IMR-90 (cell line): ENCODE measurements around the gene SH3RF3. TPM values are rescaled to one million over a fixed set of nuclear protein-coding genes. Genes with fewer than 3 reads are reported as not detected.
A peak's percentile ranks its signal among the peaks of the same experiment; 100 is the strongest.

Experiments used
- ATAC-seq: fragments of 200-7000 bp; cut with Tn5 transposase; 2 replicates; pipeline ENCODE4 v1.9.1; 2020; ENCODE audit warnings: low read depth, mild to moderate bottlenecking, moderate library complexity
- BruUV-seq: library from RNA; stranded (reverse); fragments of 400-500 nt; replicated peaks from 2 replicates; lab custom pipeline; 2021; lab: Mats Ljungman, UMichigan
- CTCF ChIA-PET: fragments of 300-600 bp; formaldehyde crosslinking; extraction: SDS; loops from one replicate; lab custom pipeline; 2021; ENCODE audit warnings: antibody characterized with exemption; lab: Yijun Ruan, JAX
- POLR2A ChIA-PET: fragments of 300-600 bp; sonication (Branson Sonifier 250); formaldehyde crosslinking; loops from one replicate; lab custom pipeline; 2022; ENCODE audit warnings: antibody characterized with exemption; ENCODE audit not compliant: unreplicated experiment; lab: Charles Lee
- DNase-seq: peaks from one replicate; pipeline ENCODE4 v3.0.0; 2013
- H2AFZ ChIP-seq: replicated peaks from 2 replicates; pipeline ENCODE3; 2013; ENCODE audit warnings: low read length, mild to moderate bottlenecking; ENCODE audit not compliant: poor library complexity
- H2AK5ac ChIP-seq: 2 replicates; pipeline ENCODE4 v1.6.1; 2013; ENCODE audit warnings: low read depth, low read length, inconsistent platforms
- H2AK9ac ChIP-seq: replicated peaks from 2 replicates; pipeline ENCODE3; 2013; ENCODE audit warnings: mild to moderate bottlenecking, low read depth, low read length, moderate library complexity; ENCODE audit not compliant: poor library complexity
- H2BK120ac ChIP-seq: 2 replicates; pipeline ENCODE4 v1.6.1; 2013; ENCODE audit warnings: low read depth, low read length, inconsistent platforms
- H2BK15ac ChIP-seq: 3 replicates; pipeline ENCODE4 v1.6.1; 2013; ENCODE audit warnings: low read depth, low read length, inconsistent platforms
- H2BK20ac ChIP-seq: 2 replicates; pipeline ENCODE4 v1.6.1; 2013; ENCODE audit warnings: low read depth, mild to moderate bottlenecking, inconsistent platforms, low read length, moderate library complexity
- H2BK5ac ChIP-seq: 2 replicates; pipeline ENCODE4 v1.6.1; 2013; ENCODE audit warnings: mild to moderate bottlenecking, low read depth, low read length, inconsistent platforms; ENCODE audit not compliant: poor library complexity, severe bottlenecking
- H3K14ac ChIP-seq: replicated peaks from 2 replicates; pipeline ENCODE4 v1.6.1; 2013; ENCODE audit warnings: low read depth, low read length, inconsistent platforms
- H3K18ac ChIP-seq: 2 replicates; pipeline ENCODE4 v1.6.1; 2013; ENCODE audit warnings: low read depth, low read length, control low read depth
- H3K23ac ChIP-seq: 2 replicates; pipeline ENCODE4 v1.6.1; 2013; ENCODE audit warnings: low read depth, low read length, inconsistent platforms
- H3K27ac ChIP-seq: 2 replicates; pipeline ENCODE4 v1.5.1; 2013; ENCODE audit warnings: mild to moderate bottlenecking, control low read depth, low read length; ENCODE audit not compliant: insufficient read depth
- H3K27me3 ChIP-seq: 2 replicates; pipeline ENCODE4 v1.6.1; 2013; ENCODE audit warnings: low read length; ENCODE audit not compliant: control insufficient read depth, insufficient read depth
- H3K36me3 ChIP-seq: 2 replicates; pipeline ENCODE4 v1.6.1; 2013; ENCODE audit warnings: low read length, mixed read lengths; ENCODE audit not compliant: control insufficient read depth, insufficient read depth
- H3K4ac ChIP-seq: 2 replicates; pipeline ENCODE4 v1.6.1; 2013; ENCODE audit warnings: low read depth, low read length, inconsistent platforms
- H3K4me1 ChIP-seq: 2 replicates; pipeline ENCODE4 v1.6.1; 2013; ENCODE audit warnings: low read length, mixed read lengths; ENCODE audit not compliant: control insufficient read depth, insufficient read depth
- H3K4me2 ChIP-seq: 2 replicates; pipeline ENCODE4 v1.6.1; 2013; ENCODE audit warnings: low read depth, mild to moderate bottlenecking, control low read depth, low read length, moderate library complexity
- H3K4me3 ChIP-seq: 2 replicates; pipeline ENCODE4 v1.5.1; 2013; ENCODE audit warnings: low read depth, mild to moderate bottlenecking, control low read depth, low read length, moderate library complexity; ENCODE audit not compliant: insufficient read depth
- H3K56ac ChIP-seq: 2 replicates; pipeline ENCODE4 v1.6.1; 2013; ENCODE audit warnings: low read length, inconsistent platforms; ENCODE audit not compliant: insufficient read depth; ENCODE audit errors: extremely low read depth
- H3K79me1 ChIP-seq, 2 experiments: 2 replicates each; pipeline ENCODE4 v1.6.1; 2013; ENCODE audit warnings: low read length in 2 of 2, inconsistent platforms in 1 of 2, low read depth in 1 of 2
- H3K9ac ChIP-seq: 2 replicates; pipeline ENCODE4 v1.6.1; 2013; ENCODE audit warnings: low read depth, low read length, control low read depth
- H3K9me1 ChIP-seq: 2 replicates; pipeline ENCODE4 v1.6.1; 2013; ENCODE audit warnings: low read length, inconsistent platforms; ENCODE audit not compliant: insufficient read depth
- H3K9me3 ChIP-seq: 2 replicates; pipeline ENCODE4 v1.6.1; 2013; ENCODE audit warnings: low read length; ENCODE audit not compliant: control insufficient read depth, insufficient read depth
- H4K20me1 ChIP-seq: 2 replicates; pipeline ENCODE4 v1.6.1; 2013; ENCODE audit warnings: low read length, inconsistent platforms; ENCODE audit not compliant: insufficient read depth
- H4K5ac ChIP-seq: 2 replicates; pipeline ENCODE4 v1.6.1; 2013; ENCODE audit warnings: mild to moderate bottlenecking, low read depth, low read length, control low read depth
- H4K8ac ChIP-seq, 2 experiments: 2 replicates each; pipeline ENCODE4 v1.6.1; 2013; ENCODE audit warnings: low read depth in 2 of 2, low read length in 2 of 2, control low read depth in 1 of 2, inconsistent platforms in 1 of 2
- H4K91ac ChIP-seq: 2 replicates; pipeline ENCODE4 v1.6.1; 2013; ENCODE audit warnings: low read depth, low read length, inconsistent platforms; ENCODE audit not compliant: insufficient read depth
- BHLHE40 ChIP-seq: fragments of 150-350 bp; IDR thresholded peaks from 2 replicates; pipeline ENCODE4 v1.6.1; 2016; ENCODE audit warnings: mild to moderate bottlenecking, low read depth, low read length
- CEBPB ChIP-seq: IDR thresholded peaks from 2 replicates; pipeline ENCODE4 v1.6.1; 2012; ENCODE audit warnings: low read depth, low read length, improper control_type of control experiment
- FOS ChIP-seq: fragments of 150-350 bp; IDR thresholded peaks from 2 replicates; pipeline ENCODE4 v1.6.1; 2016; ENCODE audit warnings: low read depth, low read length
- MAFK ChIP-seq: IDR thresholded peaks from 2 replicates; pipeline ENCODE4 v1.6.1; 2012; ENCODE audit warnings: low read depth, low read length, improper control_type of control experiment
- MXI1 ChIP-seq: IDR thresholded peaks from 2 replicates; pipeline ENCODE4 v1.6.1; 2012; ENCODE audit warnings: low read depth, mild to moderate bottlenecking, low read length, moderate library complexity, borderline replicate concordance
- NFE2L2 ChIP-seq: fragments of 150-350 bp; IDR thresholded peaks from 2 replicates; pipeline ENCODE4 v1.6.1; 2016; ENCODE audit warnings: low read depth, mild to moderate bottlenecking, low read length
- POLR2A ChIP-seq: IDR thresholded peaks from 2 replicates; pipeline ENCODE4 v1.6.1; 2012; ENCODE audit warnings: mild to moderate bottlenecking, low read depth, low read length
- RAD21 ChIP-seq: IDR thresholded peaks from 2 replicates; pipeline ENCODE4 v1.6.1; 2012; ENCODE audit warnings: low read length, improper control_type of control experiment
- RFX5 ChIP-seq: IDR thresholded peaks from 2 replicates; pipeline ENCODE4 v1.8.0; 2012; ENCODE audit warnings: low read depth, mild to moderate bottlenecking, low read length, moderate library complexity
- SMC3 ChIP-seq: fragments of 150-350 bp; IDR thresholded peaks from 2 replicates; pipeline ENCODE4 v1.6.1; 2016; ENCODE audit warnings: low read depth, mild to moderate bottlenecking, antibody characterized with exemption, low read length, moderate library complexity
- WGBS, 2 experiments: methylation state at CpG; one replicate each; pipeline versions ENCODE4 v1.1.5 to v1.1.7; 2013; ENCODE audit warnings: missing lambda C conversion rate in 2 of 2; ENCODE audit not compliant: insufficient read length in 1 of 2; ENCODE audit errors: extremely low coverage in 2 of 2; 5-methylcytosine and 5-hydroxymethylcytosine counted together
- dilution Hi-C: fragments of 300-500 bp; cut with HindIII; formaldehyde crosslinking; loops from one replicate; pipeline ENCODE4 v1.14.3; 2018; ENCODE audit warnings: low sequenced_read_pairs; ENCODE audit not compliant: unreplicated experiment
- in situ Hi-C: fragments of 300-500 bp; cut with MboI; formaldehyde crosslinking; loops from 3 replicates; pipeline ENCODE4 v1.14.3; 2019; ENCODE audit warnings: low sequenced_read_pairs, inconsistent platforms, mixed read lengths
- intact Hi-C: fragments of 100-400 bp; cut with micrococcal nuclease; formaldehyde crosslinking; loops from 2 replicates; pipeline ENCODE4 v1.10.0; 2022
- polyA plus RNA-seq, 3 experiments: library from polyadenylated mRNA; depleted of rRNA; stranded (reverse); fragments of >200 nt; gene quantifications; 2 replicates each; pipeline ENCODE4 v1.2.3, GENCODE V29; 2012; ENCODE audit warnings: low replicate concordance in 1 of 3
- total RNA-seq: library from RNA; depleted of rRNA; stranded (reverse); fragments of >200 nt; gene quantifications from 2 replicates; pipeline ENCODE4 v1.2.3, GENCODE V29; 2012

SH3RF3 gene
- total and polyA plus RNA-seq, 2 of the 4 experiments (the other 2 are of a cell fraction): 3.4 to 5.3 TPM

DNA sequence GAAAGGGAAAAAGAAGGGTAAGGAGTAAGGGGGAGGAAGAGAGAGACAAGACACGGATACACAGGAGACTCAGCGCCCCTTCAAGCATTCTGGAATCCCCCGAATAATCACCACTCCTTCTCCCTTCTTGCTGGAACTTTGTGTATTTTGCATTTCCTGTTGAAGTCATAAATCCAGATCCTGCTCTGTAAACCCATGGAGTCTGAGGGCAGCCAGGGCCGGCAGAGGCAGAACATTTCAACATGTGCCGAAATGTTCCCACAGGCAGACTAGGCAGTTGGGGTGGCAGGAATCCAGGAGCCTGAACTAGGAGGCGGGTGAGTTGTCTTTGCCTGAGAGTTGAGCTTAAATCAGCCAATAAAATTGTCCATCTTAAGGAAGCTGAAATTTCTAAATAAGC lies 193.1 kb downstream of the SH3RF3 start:
- peak overlapping the region; percentile 29 for H2AFZ ChIP-seq
- H4K20me1 ChIP-seq: peaks cover 36% of the 10 kb centered on the region
- peak overlapping the region; percentile 85 for H3K23ac ChIP-seq
- H3K9me1 ChIP-seq: peaks cover 48% of the 10 kb centered on the region
- H4K91ac ChIP-seq: peak overlapping the region; percentile 73
- ChIA-PET CTCF (interaction anchor here (0.7 kb wide), 1 partner anchor 188 kb away, joined by 3 read pairs; no protein-coding TSS in a partner anchor), POLR2A (interaction anchor here (0.7 to 1.5 kb wide), 3 partner anchors 11 to 151 kb away, joined by 3 to 4 read pairs (median 3); no protein-coding TSS in a partner anchor)
- peak overlapping the region; percentile 74 for H2BK5ac ChIP-seq
- H3K14ac ChIP-seq: peak overlapping the region; percentile 75
- TF ChIP-seq SMC3 (0 out of 2 replicates have a peak, but pooled peaks have one; percentile 25), MXI1 (peak; percentile 66; the same call in 1 of the 2 replicates), RFX5 (no peak), RAD21 (peak; percentile 26; the same call in 1 of the 2 replicates), BHLHE40 (peak; percentile 75), MAFK (no peak), POLR2A (no peak), CEBPB (peak; percentile 84), FOS (no peak), NFE2L2 (peak; percentile 22; the same call in 1 of the 2 replicates)
- peak; percentile 98 for DNase-seq
- H3K4ac ChIP-seq: peak overlapping the region; percentile 88
- H2AK5ac ChIP-seq: peak overlapping the region; percentile 78
- peaks cover 49% of the 10 kb centered on the region for H3K4me1 ChIP-seq
- H2BK120ac ChIP-seq: peak overlapping the region; percentile 86
- intact Hi-C loops: loop anchor here (2.0 to 5.0 kb wide), 4 partner anchors 115 to 189 kb away; no protein-coding TSS in a partner anchor
- peak overlapping the region; percentile 34 for H3K18ac ChIP-seq
- no TSS peak for BruUV-seq
- H3K27me3 ChIP-seq: no peaks in the 10 kb centered on the region
- peak overlapping the region; percentile 32 for H4K5ac ChIP-seq
- peak overlapping the region; percentile 83 for H2BK20ac ChIP-seq
- no CpG with 5 or more reads among the region's 6 CpGs for WGBS, 2 experiments
- peaks cover 47 to 86% of the 10 kb centered on the region in 2 experiments for H3K79me1 ChIP-seq
- H3K36me3 ChIP-seq: no peaks in the 10 kb centered on the region
- peak overlapping the region; percentile 12 to 77; a peak in 3 of 4 replicates for H4K8ac ChIP-seq
- H3K9me3 ChIP-seq: no peaks in the 10 kb centered on the region
- peak overlapping the region; percentile 67 for H3K4me2 ChIP-seq
- peak; percentile 43 for ATAC-seq
- H3K9ac ChIP-seq: peak overlapping the region; percentile 48
- dilution Hi-C loops: no loop called here
- H3K4me3 ChIP-seq: no peak overlapping the region
- H2AK9ac ChIP-seq: peak overlapping the region; percentile 38
- H3K56ac ChIP-seq: peak overlapping the region; percentile 84
- H3K27ac ChIP-seq: peak overlapping the region; percentile 62
- H2BK15ac ChIP-seq: peak overlapping the region; percentile 55; the same call in 1 of the 3 replicates
- in situ Hi-C loops: no loop called here
